Subcutaneous adipose tissue (tissue), 4 donors: Measurements from ENCODE around the gene MRPL44. TPM values are rescaled to one million over a fixed set of nuclear protein-coding genes. Genes with fewer than 3 reads are reported as not detected.

Source experiments
- CTCF ChIP-seq: fragments of 450-650 bp; IDR thresholded peaks from one replicate; pipeline ENCODE4 v1.5.1; 2016; ENCODE audit warnings: low read depth, mild to moderate bottlenecking, control low read depth, antibody characterized with exemption, moderate library complexity
- total RNA-seq, 4 donors: library from RNA; depleted of rRNA; stranded (reverse); fragments of >200 nt; gene quantifications; one replicate each; pipeline ENCODE4 v1.1.0, GENCODE V29; 2016

The MRPL44 gene
- total RNA-seq, 4 donors from 2014 or later = 21.8 to 30.4 (median 22.6) TPM

- no peak for TF ChIP-seq CTCF
These were observed 19.5 kb downstream of the MRPL44 start for GRCh38 chr2:223976635-223977226.

- no peak for TF ChIP-seq CTCF
These were observed 21.2 kb downstream of the MRPL44 start for GRCh38 chr2:223978451-223978850.

- no peak for TF ChIP-seq CTCF
These were observed 22.6 kb downstream of the MRPL44 start for GRCh38 chr2:223979730-223980396.

GRCh38 chr2:223980397-223980735 is 23.1 kb downstream of the MRPL44 start:
- TF ChIP-seq CTCF = no peak

- TF ChIP-seq CTCF = no peak
These were observed 23.5 kb downstream of the MRPL44 start for GRCh38 chr2:223980803-223981202.

- no peak for TF ChIP-seq CTCF
These were observed 24.0 kb downstream of the MRPL44 start for GRCh38 chr2:223981241-223981640.

- no peak for TF ChIP-seq CTCF
These were observed 32.1 kb downstream of the MRPL44 start for GRCh38 chr2:223989206-223989855.
